SU-DHL-6 (cell line): ENCODE data around the gene NOTCH2.
A peak's percentile ranks its signal among the peaks of the same experiment; 100 is the strongest.

Source experiments
- H2AFZ ChIP-seq: fragments of 200-600 bp; sonication (generic); 2 replicates; pipeline ENCODE4 v1.6.1; 2014; ENCODE audit warnings: low read depth, mild to moderate bottlenecking, moderate library complexity, mixed read lengths, antibody characterized with exemption, low read length; ENCODE audit not compliant: severe bottlenecking
- H3F3A ChIP-seq: fragments of 200-600 bp; shearing (Covaris generic); 2 replicates; pipeline ENCODE4 v1.6.0; 2016; ENCODE audit warnings: antibody characterized with exemption, mild to moderate bottlenecking; ENCODE audit not compliant: insufficient read depth
- H3K27ac ChIP-seq: fragments of 200-600 bp; sonication (generic); 2 replicates; pipeline ENCODE4 v1.5.1; 2016; ENCODE audit warnings: low read depth, mild to moderate bottlenecking, low read length, moderate library complexity, mixed read lengths
- H3K27me3 ChIP-seq: fragments of 200-600 bp; sonication (generic), shearing (Covaris generic); 2 replicates; pipeline ENCODE4 v1.6.0; 2014; ENCODE audit warnings: mild to moderate bottlenecking, low read length
- H3K36me3 ChIP-seq: fragments of 200-600 bp; sonication (generic); 2 replicates; pipeline ENCODE4 v1.6.1; 2014; ENCODE audit warnings: mild to moderate bottlenecking, low read length, mixed read lengths
- H3K4me2 ChIP-seq: fragments of 300-600, 200-600 bp; shearing (Covaris generic), sonication (generic); 2 replicates; pipeline ENCODE4 v1.6.0; 2014; ENCODE audit warnings: low read length, low read depth, mild to moderate bottlenecking; ENCODE audit not compliant: poor library complexity, severe bottlenecking
- H3K4me3 ChIP-seq: fragments of 200-600 bp; sonication (generic); 2 replicates; pipeline ENCODE4 v1.5.1; 2014; ENCODE audit warnings: antibody characterized with exemption, low read length, mild to moderate bottlenecking, mixed read lengths; ENCODE audit not compliant: insufficient read depth, poor library complexity, severe bottlenecking
- H3K79me2 ChIP-seq: fragments of 200-600 bp; sonication (generic); 2 replicates; pipeline ENCODE4 v1.6.1; 2014; ENCODE audit warnings: mild to moderate bottlenecking, low read length, moderate library complexity; ENCODE audit not compliant: insufficient read depth
- H3K9ac ChIP-seq: fragments of 200-600 bp; sonication (generic); 2 replicates; pipeline ENCODE4 v1.7.0; 2014; ENCODE audit warnings: mild to moderate bottlenecking, low read length
- H3K9me2 ChIP-seq: fragments of 200-600 bp; sonication (generic); replicated peaks from 2 replicates; pipeline ENCODE4 v1.6.1; 2014; ENCODE audit warnings: low read length; ENCODE audit not compliant: insufficient read depth
- H3K9me3 ChIP-seq: fragments of 200-600 bp; sonication (generic); 2 replicates; pipeline ENCODE4 v1.6.1; 2014; ENCODE audit warnings: low read length, mixed read lengths; ENCODE audit not compliant: insufficient read depth
- H4K20me1 ChIP-seq: fragments of 200-600 bp; sonication (generic); 2 replicates; pipeline ENCODE4 v1.6.1; 2014; ENCODE audit warnings: low read depth, mild to moderate bottlenecking, antibody characterized with exemption, low read length, moderate library complexity, mixed read lengths
- CTCF ChIP-seq: fragments of 200-600 bp; sonication (generic); IDR thresholded peaks from one replicate; pipeline ENCODE4 v1.5.1; 2017; ENCODE audit warnings: antibody characterized with exemption, mild to moderate bottlenecking, low read length, moderate library complexity; ENCODE audit not compliant: insufficient read depth, poor library complexity, severe bottlenecking
- EZH2phosphoT487 ChIP-seq: fragments of 200-600 bp; sonication (generic), shearing (Covaris generic); conservative IDR thresholded peaks from 2 replicates; pipeline ENCODE4 v1.6.1; 2018; ENCODE audit warnings: mild to moderate bottlenecking, antibody characterized with exemption, low read length, moderate library complexity, mixed read lengths

The NOTCH2 gene

GRCh38 chr1:119888476-119888875, 181.0 kb downstream of the NOTCH2 start:
- no peaks in the 10 kb centered on the region for H3K9me3 ChIP-seq
- H3K36me3 ChIP-seq = no peaks in the 10 kb centered on the region

GRCh38 chr1:119887427-119887826, 182.0 kb downstream of the NOTCH2 start:
- Histone ChIP-seq H3K27ac (no peak overlapping the region), H3K9me2 (no peaks in the 10 kb centered on the region), H4K20me1 (no peaks in the 10 kb centered on the region), H3K4me2 (no peak overlapping the region), H3K27me3 (no peaks in the 10 kb centered on the region), H3K9me3 (no peaks in the 10 kb centered on the region), H2AFZ (no peak overlapping the region), H3K4me3 (no peak overlapping the region), H3K79me2 (no peaks in the 10 kb centered on the region), H3K36me3 (no peaks in the 10 kb centered on the region), H3K9ac (no peak overlapping the region), H3F3A (no peaks in the 10 kb centered on the region)
- TF ChIP-seq CTCF (no peak), EZH2phosphoT487 (no peak)

More at GRCh38 chr1:119888476-119888875, 181.0 kb downstream of the NOTCH2 start:
- H4K20me1 ChIP-seq = no peaks in the 10 kb centered on the region
- no peak overlapping the region for H3K27ac ChIP-seq
- H3K4me2 ChIP-seq = no peak overlapping the region
- H3K9me2 ChIP-seq = no peaks in the 10 kb centered on the region
- H3F3A ChIP-seq = no peaks in the 10 kb centered on the region
- no peak overlapping the region for H3K9ac ChIP-seq
- H3K27me3 ChIP-seq = no peaks in the 10 kb centered on the region
- no peak overlapping the region for H2AFZ ChIP-seq
- no peak for TF ChIP-seq CTCF
- TF ChIP-seq EZH2phosphoT487 = no peak
- no peak overlapping the region for H3K4me3 ChIP-seq
- H3K79me2 ChIP-seq = no peaks in the 10 kb centered on the region

- TF ChIP-seq CTCF (peak; percentile 92), EZH2phosphoT487 (no peak)
- H3K27ac ChIP-seq = no peak overlapping the region
- no peak overlapping the region for H3K4me2 ChIP-seq
- no peaks in the 10 kb centered on the region for H3K79me2 ChIP-seq
- no peaks in the 10 kb centered on the region for H3K9me3 ChIP-seq
- no peaks in the 10 kb centered on the region for H3K9me2 ChIP-seq
- no peaks in the 10 kb centered on the region for H3F3A ChIP-seq
- no peaks in the 10 kb centered on the region for H3K36me3 ChIP-seq
- no peaks in the 10 kb centered on the region for H4K20me1 ChIP-seq
- no peak overlapping the region for H3K9ac ChIP-seq
- H3K4me3 ChIP-seq = no peak overlapping the region
- no peak overlapping the region for H2AFZ ChIP-seq
- H3K27me3 ChIP-seq = no peaks in the 10 kb centered on the region
Measured at GRCh38 chr1:119885903-119886783, 183.3 kb downstream of the NOTCH2 start.
